Neuronal stem cell (in vitro differentiated cells): ENCODE measurements around the gene RAPGEF3.

Experiments
- DNase-seq: peaks from one replicate; pipeline ENCODE4 v3.0.0-alpha.2; 2013; ENCODE audit warnings: low spot score
- H2AFZ ChIP-seq: one replicate; pipeline ENCODE4 v1.6.1; 2013; ENCODE audit warnings: mild to moderate bottlenecking, low read length, inconsistent platforms
- H2AK5ac ChIP-seq: 2 replicates; pipeline ENCODE4 v1.6.1; 2013; ENCODE audit warnings: low read depth, mild to moderate bottlenecking, inconsistent platforms, low read length, moderate library complexity, mixed read lengths
- H2BK120ac ChIP-seq: 2 replicates; pipeline ENCODE4 v1.6.1; 2013; ENCODE audit warnings: low read depth, mild to moderate bottlenecking, inconsistent platforms, low read length, moderate library complexity, mixed read lengths
- H2BK12ac ChIP-seq: one replicate; pipeline ENCODE4 v1.6.1; 2013; ENCODE audit warnings: low read length, inconsistent platforms
- H2BK15ac ChIP-seq: 2 replicates; pipeline ENCODE4 v1.6.1; 2013; ENCODE audit warnings: mild to moderate bottlenecking, low read length, inconsistent platforms, mixed read lengths
- H2BK5ac ChIP-seq: one replicate; pipeline ENCODE4 v1.6.1; 2013; ENCODE audit warnings: inconsistent platforms, mild to moderate bottlenecking, low read length, moderate library complexity
- H3K14ac ChIP-seq: one replicate; pipeline ENCODE4 v1.6.1; 2013; ENCODE audit warnings: low read length, inconsistent platforms
- H3K18ac ChIP-seq: 2 replicates; pipeline ENCODE4 v1.6.1; 2013; ENCODE audit warnings: low read length, inconsistent platforms
- H3K23ac ChIP-seq: 2 replicates; pipeline ENCODE4 v1.6.1; 2013; ENCODE audit warnings: low read depth, mild to moderate bottlenecking, mixed read lengths, low read length, inconsistent platforms; ENCODE audit not compliant: poor library complexity
- H3K27ac ChIP-seq: replicated peaks from 3 replicates; pipeline ENCODE4 v1.5.1; 2013; ENCODE audit warnings: low read length, inconsistent platforms
- H3K27me3 ChIP-seq, 3 experiments: 2 replicates each; pipeline ENCODE4 v1.6.1; 2013; ENCODE audit warnings: low read length in 3 of 3, mild to moderate bottlenecking in 2 of 3, inconsistent platforms in 1 of 3, low read depth in 1 of 3, mixed read lengths in 1 of 3, moderate library complexity in 1 of 3; ENCODE audit not compliant: control insufficient read depth in 3 of 3, insufficient read depth in 3 of 3
- H3K36me3 ChIP-seq, 2 donors: replicated peaks in 1 of 2; 2 replicates each; pipeline ENCODE4 v1.6.1; 2013; ENCODE audit warnings: low read length in 2 of 2; ENCODE audit not compliant: control insufficient read depth in 2 of 2, insufficient read depth in 2 of 2
- H3K4ac ChIP-seq: 2 replicates; pipeline ENCODE4 v1.6.1; 2013; ENCODE audit warnings: inconsistent platforms, mild to moderate bottlenecking, low read length, moderate library complexity
- H3K4me1 ChIP-seq, 2 donors: 1 replicate in 1 of 2; 2 replicates in 1 of 2; pipeline ENCODE4 v1.6.1; 2013; ENCODE audit warnings: low read length in 2 of 2, low read depth in 1 of 2; ENCODE audit not compliant: control insufficient read depth in 2 of 2, insufficient read depth in 1 of 2
- H3K4me2 ChIP-seq: one replicate; pipeline ENCODE4 v1.6.1; 2013; ENCODE audit warnings: mild to moderate bottlenecking, low read length, inconsistent platforms; ENCODE audit not compliant: insufficient read depth, poor library complexity, severe bottlenecking
- H3K4me3 ChIP-seq, 2 donors: 2 replicates each; pipeline ENCODE4 v1.5.1; 2013; ENCODE audit warnings: low read length in 2 of 2, mild to moderate bottlenecking in 2 of 2, inconsistent platforms in 1 of 2, moderate library complexity in 1 of 2
- H3K79me1 ChIP-seq: one replicate; pipeline ENCODE4 v1.6.1; 2013; ENCODE audit warnings: low read depth, mild to moderate bottlenecking, inconsistent platforms, low read length, moderate library complexity
- H3K9ac ChIP-seq: one replicate; pipeline ENCODE4 v1.6.1; 2013; ENCODE audit warnings: mild to moderate bottlenecking, low read depth, low read length, inconsistent platforms; ENCODE audit not compliant: poor library complexity
- H3K9me3 ChIP-seq, 2 donors: replicated peaks in 1 of 2; 2 replicates each; pipeline versions ENCODE3 to v1.6.1; 2013; ENCODE audit warnings: low read length in 2 of 2, mild to moderate bottlenecking in 2 of 2, inconsistent platforms in 1 of 2, low read depth in 1 of 2, mixed read lengths in 1 of 2, moderate library complexity in 1 of 2; ENCODE audit not compliant: control insufficient read depth in 2 of 2, insufficient read depth in 1 of 2
- H4K8ac ChIP-seq: one replicate; pipeline ENCODE4 v1.6.1; 2013; ENCODE audit warnings: low read depth, mild to moderate bottlenecking, inconsistent platforms, low read length, moderate library complexity
- H4K91ac ChIP-seq: one replicate; pipeline ENCODE4 v1.6.1; 2013; ENCODE audit warnings: low read length, low read depth, mild to moderate bottlenecking, inconsistent platforms; ENCODE audit not compliant: poor library complexity
- WGBS, 2 donors: extraction: QIAGEN DNeasy Blood & Tissue Kit; methylation state at CpG; one replicate each; pipeline ENCODE4 v1.1.7; 2013; ENCODE audit warnings: missing lambda C conversion rate in 2 of 2, mixed read lengths in 1 of 2; ENCODE audit not compliant: insufficient read length in 2 of 2, insufficient replicate concordance in 1 of 2; ENCODE audit errors: extremely low coverage in 2 of 2; 5-methylcytosine and 5-hydroxymethylcytosine counted together

The RAPGEF3 gene

DNA sequence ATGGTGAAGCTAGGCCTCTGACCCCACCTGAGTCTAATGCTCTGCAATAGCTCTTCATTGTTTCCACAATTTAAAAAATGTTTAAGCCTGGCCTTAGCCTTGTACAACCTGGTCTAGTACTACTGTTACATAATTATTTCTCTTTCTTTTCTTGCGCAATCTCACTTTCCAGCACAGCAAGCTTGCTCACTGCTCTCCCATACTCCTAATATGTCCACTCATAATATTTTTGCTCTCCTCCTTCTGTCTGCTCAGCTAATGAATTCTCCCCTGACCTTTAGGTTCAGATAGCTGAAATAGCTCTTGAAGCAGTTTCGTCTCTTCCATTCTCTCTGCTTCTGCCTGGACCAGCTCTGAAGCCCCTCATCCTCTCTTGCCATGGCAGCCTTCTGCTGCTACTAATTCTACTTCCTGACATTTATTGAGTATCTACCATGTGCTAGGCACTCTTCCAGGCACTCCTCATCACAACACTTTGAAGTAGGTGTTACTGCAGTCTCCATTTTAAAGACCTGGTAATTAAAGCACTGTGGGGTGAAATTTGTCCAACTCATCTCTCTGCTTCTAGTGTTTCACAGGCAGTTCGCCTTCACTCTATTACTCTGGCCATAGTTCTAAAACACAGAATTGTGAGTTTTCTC is 11.5 kb upstream of the RAPGEF3 start:
- H4K8ac ChIP-seq, result no peak overlapping the region
- no CpG with 5 or more reads among the region's 3 CpGs for WGBS, 2 donors
- no peak overlapping the region for H3K14ac ChIP-seq
- no peaks in the 10 kb centered on the region for H3K9me3 ChIP-seq
- H3K23ac ChIP-seq, result no peak overlapping the region
- H3K4me2 ChIP-seq, result no peak overlapping the region
- no peak overlapping the region for H3K18ac ChIP-seq
- peaks cover 14 to 16% of the 10 kb centered on the region in 2 donors for H3K4me1 ChIP-seq
- H2AFZ ChIP-seq, result peak overlapping the region; percentile 48
- peaks cover 0 to 5% (median 0%) of the 10 kb centered on the region in 3 experiments for H3K27me3 ChIP-seq
- no peak overlapping the region for H2AK5ac ChIP-seq
- no peaks in the 10 kb centered on the region for H3K36me3 ChIP-seq
- H2BK15ac ChIP-seq, result no peak overlapping the region
- no peak overlapping the region for H3K4ac ChIP-seq
- no peaks in the 10 kb centered on the region for H3K79me1 ChIP-seq
- no peak overlapping the region for H2BK5ac ChIP-seq
- no peak overlapping the region for H3K4me3 ChIP-seq
- no peak overlapping the region for H3K27ac ChIP-seq
- no peak overlapping the region for H3K9ac ChIP-seq
- H4K91ac ChIP-seq, result no peak overlapping the region
- H2BK120ac ChIP-seq, result no peak overlapping the region
- DNase-seq, result no peak
- H2BK12ac ChIP-seq, result no peak overlapping the region

DNA sequence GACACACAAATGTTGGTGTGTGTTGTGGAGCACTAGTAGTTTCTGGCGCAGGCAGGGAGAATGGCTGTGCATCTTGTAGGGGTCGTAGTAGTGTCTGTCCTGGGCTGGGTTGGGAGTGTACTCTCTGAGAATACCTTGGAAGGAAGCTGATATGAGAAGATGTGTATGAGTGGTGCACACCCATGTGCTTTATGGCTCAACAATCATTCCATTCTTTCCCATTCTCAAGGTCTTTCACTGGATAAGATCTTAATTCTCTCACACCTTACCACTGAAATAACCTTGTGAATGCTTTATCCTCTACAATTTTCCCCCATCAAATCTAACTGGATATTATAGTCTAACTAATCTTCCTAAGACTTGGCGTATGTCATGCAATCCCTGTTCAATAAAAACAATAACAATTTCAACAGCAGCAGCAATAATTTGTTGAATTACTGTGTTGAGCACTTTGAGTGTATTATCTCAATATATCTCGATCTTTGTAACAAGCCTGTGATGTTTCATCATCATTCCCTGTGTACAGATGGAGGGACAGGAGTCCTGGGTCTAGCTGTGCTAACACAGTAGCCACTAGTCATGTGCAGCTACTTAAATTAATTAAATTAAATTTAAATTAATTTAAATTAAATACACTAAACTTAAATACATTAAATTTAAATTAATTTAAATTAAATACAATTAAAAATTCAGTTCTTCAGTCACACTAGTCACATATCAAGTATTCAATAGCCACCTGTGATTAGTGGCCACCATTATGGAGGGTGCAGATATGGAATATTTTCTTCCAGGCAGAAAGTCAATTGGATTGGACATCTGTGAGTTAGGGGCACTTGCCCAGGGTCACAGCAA is 10.8 kb upstream of the RAPGEF3 start:
- no peak for DNase-seq
- Histone ChIP-seq H4K8ac (no peak overlapping the region), H3K14ac (no peak overlapping the region), H3K27ac (no peak overlapping the region), H3K23ac (no peak overlapping the region), H3K18ac (no peak overlapping the region), H3K27me3 (peaks cover 0 to 5% (median 0%) of the 10 kb centered on the region in 3 experiments), H2BK15ac (no peak overlapping the region), H3K36me3 (no peaks in the 10 kb centered on the region), H2AK5ac (no peak overlapping the region), H4K91ac (no peak overlapping the region), H3K79me1 (no peaks in the 10 kb centered on the region), H2AFZ (peak overlapping the region; percentile 50), H3K4me3 (no peak overlapping the region), H3K4me2 (no peak overlapping the region), H2BK120ac (no peak overlapping the region), H3K9ac (no peak overlapping the region), H3K4ac (no peak overlapping the region), H2BK5ac (no peak overlapping the region), H3K4me1 (peaks cover 15% of the 10 kb centered on the region in 2 donors), H3K9me3 (no peaks in the 10 kb centered on the region), H2BK12ac (no peak overlapping the region)
- WGBS, 2 donors, result no CpG with 5 or more reads among the region's 4 CpGs

GRCh38 chr12:47768323-47768811 is 9.7 kb upstream of the RAPGEF3 start:
- no peaks in the 10 kb centered on the region for H3K27me3 ChIP-seq
- H3K79me1 ChIP-seq, result no peaks in the 10 kb centered on the region
- H3K9me3 ChIP-seq, result no peaks in the 10 kb centered on the region
- no peak overlapping the region for H4K8ac ChIP-seq
- H3K9ac ChIP-seq, result no peak overlapping the region
- no peak overlapping the region for H2BK120ac ChIP-seq
- peak overlapping the region; percentile 51 for H3K27ac ChIP-seq
- no CpG with 5 or more reads among the region's 2 CpGs for WGBS, 2 donors
- no peak overlapping the region for H2BK5ac ChIP-seq
- H3K4ac ChIP-seq, result no peak overlapping the region
- H3K4me3 ChIP-seq, result no peak overlapping the region
- H4K91ac ChIP-seq, result no peak overlapping the region
- no peak overlapping the region for H3K18ac ChIP-seq
- no peak overlapping the region for H2BK12ac ChIP-seq
- peaks cover 11 to 15% of the 10 kb centered on the region in 2 donors for H3K4me1 ChIP-seq
- peak overlapping the region; percentile 50 for H2AFZ ChIP-seq
- no peak overlapping the region for H2BK15ac ChIP-seq
- no peak overlapping the region for H3K14ac ChIP-seq
- H3K36me3 ChIP-seq, result no peaks in the 10 kb centered on the region
- no peak overlapping the region for H3K23ac ChIP-seq
- DNase-seq, result no peak
- no peak overlapping the region for H3K4me2 ChIP-seq
- no peak overlapping the region for H2AK5ac ChIP-seq

GRCh38 chr12:47767216-47767724 is 8.6 kb upstream of the RAPGEF3 start:
- no peak overlapping the region for H4K91ac ChIP-seq

More at GRCh38 chr12:47767216-47767724, 8.6 kb upstream of the RAPGEF3 start:
- H2BK5ac ChIP-seq, result no peak overlapping the region
- peaks cover 11 to 15% of the 10 kb centered on the region in 2 donors for H3K4me1 ChIP-seq
- no CpG with 5 or more reads among the region's 4 CpGs for WGBS, 2 donors
- no peak overlapping the region for H3K4me3 ChIP-seq
- H2BK120ac ChIP-seq, result no peak overlapping the region
- H3K4ac ChIP-seq, result no peak overlapping the region
- H3K4me2 ChIP-seq, result no peak overlapping the region
- no peak overlapping the region for H2BK12ac ChIP-seq
- H3K36me3 ChIP-seq, result no peaks in the 10 kb centered on the region
- no peak overlapping the region for H2AK5ac ChIP-seq
- no peaks in the 10 kb centered on the region for H3K79me1 ChIP-seq
- no peak overlapping the region for H4K8ac ChIP-seq
- H3K23ac ChIP-seq, result no peak overlapping the region
- no peak overlapping the region for H3K27ac ChIP-seq
- no peaks in the 10 kb centered on the region for H3K9me3 ChIP-seq
- no peak overlapping the region for H2AFZ ChIP-seq
- no peak for DNase-seq
- H3K27me3 ChIP-seq, result no peaks in the 10 kb centered on the region
- no peak overlapping the region for H3K9ac ChIP-seq
- no peak overlapping the region for H2BK15ac ChIP-seq
- no peak overlapping the region for H3K18ac ChIP-seq
- H3K14ac ChIP-seq, result no peak overlapping the region
